GM10266 (cell line): ENCODE data around the gene ADA.

Experiments
- DNase-seq: peaks from one replicate; pipeline ENCODE4 v3.0.0; 2012; ENCODE audit errors: extremely low spot score
- TF ChIP-seq, protein P1 (sequence below): IDR thresholded peaks from 2 replicates; pipeline ENCODE4 v1.5.1; 2012; ENCODE audit warnings: mild to moderate bottlenecking, low read depth; ENCODE audit not compliant: control insufficient read depth, insufficient read depth; ENCODE audit errors: missing control alignments

ADA gene

DNA sequence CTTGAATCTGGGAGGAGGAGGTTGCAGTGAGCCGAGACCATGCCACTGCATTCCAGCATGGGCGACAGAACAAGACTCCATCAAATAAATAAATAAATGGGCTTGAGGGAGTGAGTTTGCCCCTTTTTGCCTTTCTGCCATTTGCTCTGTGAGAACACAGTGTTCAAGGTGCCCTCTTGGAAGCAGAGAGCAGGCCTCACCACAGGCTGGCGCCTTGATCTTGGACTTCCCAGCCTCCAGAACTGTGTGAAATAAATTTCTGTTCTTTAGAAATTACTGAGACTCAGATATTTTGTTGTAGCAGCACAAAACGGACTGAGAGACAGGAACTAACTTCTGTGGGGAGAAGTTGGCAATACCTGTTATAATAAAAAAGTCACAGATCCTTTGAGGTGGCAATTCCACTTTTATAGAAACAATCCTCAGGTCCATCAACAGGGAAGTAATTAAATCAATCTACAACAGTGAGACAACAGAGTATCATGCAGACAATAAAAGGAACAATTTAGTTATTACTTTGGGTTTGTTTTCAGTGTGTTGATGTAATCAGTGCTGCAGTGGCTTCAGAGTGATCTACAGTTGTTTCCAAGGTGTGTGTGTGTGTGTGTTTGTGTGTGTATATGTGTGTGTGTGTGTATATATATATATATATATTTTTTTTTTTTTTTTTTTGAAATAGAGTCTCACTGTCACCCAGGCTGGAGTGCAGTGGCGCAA is 44.6 kb downstream of the ADA start:
- TF ChIP-seq, protein P1, sequence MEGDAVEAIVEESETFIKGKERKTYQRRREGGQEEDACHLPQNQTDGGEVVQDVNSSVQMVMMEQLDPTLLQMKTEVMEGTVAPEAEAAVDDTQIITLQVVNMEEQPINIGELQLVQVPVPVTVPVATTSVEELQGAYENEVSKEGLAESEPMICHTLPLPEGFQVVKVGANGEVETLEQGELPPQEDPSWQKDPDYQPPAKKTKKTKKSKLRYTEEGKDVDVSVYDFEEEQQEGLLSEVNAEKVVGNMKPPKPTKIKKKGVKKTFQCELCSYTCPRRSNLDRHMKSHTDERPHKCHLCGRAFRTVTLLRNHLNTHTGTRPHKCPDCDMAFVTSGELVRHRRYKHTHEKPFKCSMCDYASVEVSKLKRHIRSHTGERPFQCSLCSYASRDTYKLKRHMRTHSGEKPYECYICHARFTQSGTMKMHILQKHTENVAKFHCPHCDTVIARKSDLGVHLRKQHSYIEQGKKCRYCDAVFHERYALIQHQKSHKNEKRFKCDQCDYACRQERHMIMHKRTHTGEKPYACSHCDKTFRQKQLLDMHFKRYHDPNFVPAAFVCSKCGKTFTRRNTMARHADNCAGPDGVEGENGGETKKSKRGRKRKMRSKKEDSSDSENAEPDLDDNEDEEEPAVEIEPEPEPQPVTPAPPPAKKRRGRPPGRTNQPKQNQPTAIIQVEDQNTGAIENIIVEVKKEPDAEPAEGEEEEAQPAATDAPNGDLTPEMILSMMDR: no peak
- DNase-seq: no peak

DNA sequence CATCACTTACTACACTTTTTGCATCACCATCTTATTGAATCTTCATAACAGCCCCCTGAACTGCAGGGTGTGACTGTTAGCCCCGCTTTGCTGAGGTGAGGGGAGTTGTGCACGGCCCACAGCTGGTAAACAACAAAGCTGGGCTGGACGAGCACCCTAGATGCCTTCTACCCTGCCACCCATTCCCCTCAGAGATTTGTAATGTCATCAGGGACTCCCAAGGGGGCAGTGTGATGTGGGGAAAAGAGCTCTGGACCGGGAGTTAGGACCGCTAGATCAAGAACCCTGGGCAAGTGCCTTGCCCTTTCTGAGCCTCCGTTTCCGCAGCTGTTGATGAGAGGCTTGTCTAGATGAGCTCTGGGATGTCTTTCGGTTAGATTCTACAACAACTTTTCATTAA is 48.2 kb downstream of the ADA start:
- no peak for DNase-seq
- TF ChIP-seq, protein P1: no peak

- no peak for DNase-seq
These were observed 49.7 kb downstream of the ADA start for GRCh38 chr20:44601801-44602204.

DNA sequence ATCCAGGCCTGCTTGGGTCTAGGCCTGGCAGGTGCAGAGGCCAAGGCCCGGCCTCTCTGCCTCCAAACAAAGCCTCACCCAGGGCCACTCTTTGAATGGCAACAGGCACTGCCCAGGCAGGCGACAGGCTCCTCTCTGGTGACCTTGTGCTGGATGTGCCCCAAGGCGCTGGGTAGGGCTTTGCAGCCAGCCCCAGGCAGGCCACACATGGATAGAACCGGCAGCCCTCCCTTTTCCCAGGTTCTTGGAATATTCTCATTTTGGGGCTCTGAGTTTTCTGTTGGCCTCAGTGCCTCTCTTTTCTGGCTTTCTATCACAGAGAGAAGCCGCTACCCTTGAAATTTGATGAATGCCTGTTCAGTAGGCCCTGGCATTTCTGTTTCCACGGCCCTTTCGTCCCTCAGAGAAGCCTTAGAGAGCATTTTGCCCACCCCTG is 50.2 kb downstream of the ADA start:
- no peak for DNase-seq
- TF ChIP-seq, protein P1: no peak

More at GRCh38 chr20:44601801-44602204, 49.7 kb downstream of the ADA start:
- TF ChIP-seq, protein P1: no peak

- no peak for DNase-seq
- TF ChIP-seq, protein P1: no peak
These were observed 50.7 kb downstream of the ADA start for GRCh38 chr20:44600758-44601201.

GRCh38 chr20:44600301-44600700 is 51.2 kb downstream of the ADA start:
- DNase-seq: no peak
- TF ChIP-seq, protein P1: no peak

- no peak for DNase-seq
- TF ChIP-seq, protein P1: no peak
These were observed 51.8 kb downstream of the ADA start for GRCh38 chr20:44599715-44600114.
